ENCODE data around the gene PLK3. TPM values are rescaled to one million over a fixed set of nuclear protein-coding genes. Genes with fewer than 3 reads are reported as not detected.

Gene PLK3
- total RNA-seq, 4 donors from 2014 or later = 27.6 to 156 (median 73.9) TPM

- TF ChIP-seq CTCF (IDR thresholded peaks at IDR 0.05) = no peak
- no peak for ATAC-seq (ENCODE audit: low FRiP score)
- DNase-seq (ENCODE audit: low spot score) = no peak
These were observed 27.2 kb downstream of the PLK3 start for GRCh38 chr1:44827197-44828002.

GRCh38 chr1:44828003-44828651, 27.9 kb downstream of the PLK3 start:
- ATAC-seq (ENCODE audit: low FRiP score) (no peak), DNase-seq (ENCODE audit: low spot score) (no peak)
- no peak for TF ChIP-seq CTCF (IDR thresholded peaks at IDR 0.05)

GRCh38 chr1:44828841-44829440, 28.8 kb downstream of the PLK3 start:
- ATAC-seq (ENCODE audit: low FRiP score) = no peak
- DNase-seq (ENCODE audit: low spot score) = no peak

GRCh38 chr1:44829506-44830384, 29.6 kb downstream of the PLK3 start:
- no peak for DNase-seq (ENCODE audit: low spot score)
- no peak for ATAC-seq (ENCODE audit: low FRiP score)
- no peak for TF ChIP-seq CTCF (IDR thresholded peaks at IDR 0.05)

More at GRCh38 chr1:44828841-44829440, 28.8 kb downstream of the PLK3 start:
- no peak for TF ChIP-seq CTCF (IDR thresholded peaks at IDR 0.05)

GRCh38 chr1:44830900-44831304, 30.7 kb downstream of the PLK3 start:
- TF ChIP-seq CTCF (IDR thresholded peaks at IDR 0.05) = no peak
- ATAC-seq (ENCODE audit: low FRiP score) (no peak), DNase-seq (ENCODE audit: low spot score) (no peak)

GRCh38 chr1:44831516-44831915, 31.3 kb downstream of the PLK3 start:
- DNase-seq (ENCODE audit: low spot score) = no peak
- ATAC-seq (ENCODE audit: low FRiP score) = no peak
- no peak for TF ChIP-seq CTCF (IDR thresholded peaks at IDR 0.05)

Measured in omental fat pad (tissue), 4 donors.